ENCODE results near the gene PPP2R2C. TPM values are rescaled to one million over a fixed set of nuclear protein-coding genes. Genes with fewer than 3 reads are reported as not detected.

The PPP2R2C gene
- total and polyA plus RNA-seq, 2 experiments from 2014 or later, result 1.3 to 9.2 TPM

- Histone ChIP-seq H3K4me1 (ENCODE audit: insufficient read depth) (peaks cover 5% of the 10 kb centered on the region; the same call in 1 of the 2 replicates), H3K79me2 (replicated peaks; ENCODE audit: insufficient read depth) (no peaks in the 10 kb centered on the region), H4K20me1 (replicated peaks; ENCODE audit: insufficient read depth) (no peaks in the 10 kb centered on the region), H2AFZ (no peak overlapping the region), H3K4me3 (no peak overlapping the region), H3K36me3 (ENCODE audit: insufficient read depth) (no peaks in the 10 kb centered on the region), H3K4me2 (no peak overlapping the region), H3K27ac (ENCODE audit: low read depth) (no peak overlapping the region), H3K27me3 (ENCODE audit: insufficient read depth) (no peaks in the 10 kb centered on the region), H3F3A (replicated peaks; ENCODE audit: low read depth) (no peaks in the 10 kb centered on the region), H3K9me2 (ENCODE audit: insufficient read depth) (no peaks in the 10 kb centered on the region)
- Mint-ChIP-seq H3K4me1 (peaks cover 14% of the 10 kb centered on the region), H3K27ac (no peak overlapping the region), H3K36me3 (ENCODE audit: low read depth) (no peaks in the 10 kb centered on the region), H3K9me3 (peaks cover 3% of the 10 kb centered on the region; the same call in 1 of the 3 replicates), H3K4me3 (no peak overlapping the region), H3K27me3 (ENCODE audit: insufficient read depth, low read depth, poor library complexity) (peaks cover 11% of the 10 kb centered on the region)
- DNase-seq (ENCODE audit: low spot score), result no peak
- TF ChIP-seq EZH2phosphoT487 (IDR thresholded peaks at IDR 0.05; ENCODE audit: unreplicated experiment) (no peak), ZNF331 (CRISPR knock-in tag; IDR thresholded peaks at IDR 0.05; ENCODE audit: low read depth) (no peak), NANOG (IDR thresholded peaks at IDR 0.05; ENCODE audit: borderline replicate concordance) (no peak), ZNF114 (CRISPR knock-in tag; IDR thresholded peaks at IDR 0.05) (no peak), EZH2 (IDR thresholded peaks at IDR 0.05; ENCODE audit: low read depth, unreplicated experiment) (no peak), STAT1 (IDR thresholded peaks at IDR 0.05; ENCODE audit: unreplicated experiment) (no peak)
- TF ChIP-seq, protein P1, sequence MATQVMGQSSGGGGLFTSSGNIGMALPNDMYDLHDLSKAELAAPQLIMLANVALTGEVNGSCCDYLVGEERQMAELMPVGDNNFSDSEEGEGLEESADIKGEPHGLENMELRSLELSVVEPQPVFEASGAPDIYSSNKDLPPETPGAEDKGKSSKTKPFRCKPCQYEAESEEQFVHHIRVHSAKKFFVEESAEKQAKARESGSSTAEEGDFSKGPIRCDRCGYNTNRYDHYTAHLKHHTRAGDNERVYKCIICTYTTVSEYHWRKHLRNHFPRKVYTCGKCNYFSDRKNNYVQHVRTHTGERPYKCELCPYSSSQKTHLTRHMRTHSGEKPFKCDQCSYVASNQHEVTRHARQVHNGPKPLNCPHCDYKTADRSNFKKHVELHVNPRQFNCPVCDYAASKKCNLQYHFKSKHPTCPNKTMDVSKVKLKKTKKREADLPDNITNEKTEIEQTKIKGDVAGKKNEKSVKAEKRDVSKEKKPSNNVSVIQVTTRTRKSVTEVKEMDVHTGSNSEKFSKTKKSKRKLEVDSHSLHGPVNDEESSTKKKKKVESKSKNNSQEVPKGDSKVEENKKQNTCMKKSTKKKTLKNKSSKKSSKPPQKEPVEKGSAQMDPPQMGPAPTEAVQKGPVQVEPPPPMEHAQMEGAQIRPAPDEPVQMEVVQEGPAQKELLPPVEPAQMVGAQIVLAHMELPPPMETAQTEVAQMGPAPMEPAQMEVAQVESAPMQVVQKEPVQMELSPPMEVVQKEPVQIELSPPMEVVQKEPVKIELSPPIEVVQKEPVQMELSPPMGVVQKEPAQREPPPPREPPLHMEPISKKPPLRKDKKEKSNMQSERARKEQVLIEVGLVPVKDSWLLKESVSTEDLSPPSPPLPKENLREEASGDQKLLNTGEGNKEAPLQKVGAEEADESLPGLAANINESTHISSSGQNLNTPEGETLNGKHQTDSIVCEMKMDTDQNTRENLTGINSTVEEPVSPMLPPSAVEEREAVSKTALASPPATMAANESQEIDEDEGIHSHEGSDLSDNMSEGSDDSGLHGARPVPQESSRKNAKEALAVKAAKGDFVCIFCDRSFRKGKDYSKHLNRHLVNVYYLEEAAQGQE (IDR thresholded peaks at IDR 0.05; ENCODE audit: unreplicated experiment), result no peak
- no peak for ATAC-seq
Observed at GRCh38 chr4:6373541-6374410, 98.6 kb downstream of the PPP2R2C start.

- Histone ChIP-seq H3K36me3 (ENCODE audit: insufficient read depth) (no peaks in the 10 kb centered on the region), H3K79me2 (replicated peaks; ENCODE audit: insufficient read depth) (no peaks in the 10 kb centered on the region), H3K27ac (ENCODE audit: low read depth) (no peak overlapping the region), H3K4me2 (no peak overlapping the region), H3K27me3 (ENCODE audit: insufficient read depth) (no peaks in the 10 kb centered on the region), H3K9me2 (ENCODE audit: insufficient read depth) (no peaks in the 10 kb centered on the region), H3K4me1 (ENCODE audit: insufficient read depth) (peaks cover 5% of the 10 kb centered on the region; the same call in 1 of the 2 replicates), H3K4me3 (no peak overlapping the region), H3F3A (replicated peaks; ENCODE audit: low read depth) (no peaks in the 10 kb centered on the region), H2AFZ (no peak overlapping the region), H4K20me1 (replicated peaks; ENCODE audit: insufficient read depth) (no peaks in the 10 kb centered on the region)
- Mint-ChIP-seq H3K4me3 (no peak overlapping the region), H3K36me3 (ENCODE audit: low read depth) (no peaks in the 10 kb centered on the region), H3K27ac (no peak overlapping the region), H3K27me3 (ENCODE audit: insufficient read depth, low read depth, poor library complexity) (peaks cover 10% of the 10 kb centered on the region), H3K4me1 (peaks cover 19% of the 10 kb centered on the region), H3K9me3 (peaks cover 3% of the 10 kb centered on the region; the same call in 1 of the 3 replicates)
- peak; percentile 66 for ATAC-seq
- DNase-seq (ENCODE audit: low spot score), result peak; percentile 81
- TF ChIP-seq, protein P2, sequence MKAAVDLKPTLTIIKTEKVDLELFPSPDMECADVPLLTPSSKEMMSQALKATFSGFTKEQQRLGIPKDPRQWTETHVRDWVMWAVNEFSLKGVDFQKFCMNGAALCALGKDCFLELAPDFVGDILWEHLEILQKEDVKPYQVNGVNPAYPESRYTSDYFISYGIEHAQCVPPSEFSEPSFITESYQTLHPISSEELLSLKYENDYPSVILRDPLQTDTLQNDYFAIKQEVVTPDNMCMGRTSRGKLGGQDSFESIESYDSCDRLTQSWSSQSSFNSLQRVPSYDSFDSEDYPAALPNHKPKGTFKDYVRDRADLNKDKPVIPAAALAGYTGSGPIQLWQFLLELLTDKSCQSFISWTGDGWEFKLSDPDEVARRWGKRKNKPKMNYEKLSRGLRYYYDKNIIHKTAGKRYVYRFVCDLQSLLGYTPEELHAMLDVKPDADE (IDR thresholded peaks at IDR 0.05), result peak; percentile 68
- TF ChIP-seq CREB1 (CRISPR knock-in tag; IDR thresholded peaks at IDR 0.05; ENCODE audit: low read depth), result 0 out of 2 replicates have a peak, but pooled peaks have one; percentile 17
- TF ChIP-seq EZH2 (IDR thresholded peaks at IDR 0.05; ENCODE audit: low read depth, unreplicated experiment), result no peak
Observed at GRCh38 chr4:6372649-6373525, 99.5 kb downstream of the PPP2R2C start.

Measured in GM23338 (cell line).